Stimulated activated CD8-positive, alpha-beta memory T cell treated with anti-CD3 and anti-CD28 coated beads, Interleukin-15, amount 100 ng/mL, for 24 hours (primary cell): ENCODE measurements around the gene TSPAN10.

ENCODE experiments used
- DNase-seq: peaks from one replicate; pipeline ENCODE4 v3.0.0-alpha.2; 2020; ENCODE audit warnings: low read depth

The TSPAN10 gene

DNA sequence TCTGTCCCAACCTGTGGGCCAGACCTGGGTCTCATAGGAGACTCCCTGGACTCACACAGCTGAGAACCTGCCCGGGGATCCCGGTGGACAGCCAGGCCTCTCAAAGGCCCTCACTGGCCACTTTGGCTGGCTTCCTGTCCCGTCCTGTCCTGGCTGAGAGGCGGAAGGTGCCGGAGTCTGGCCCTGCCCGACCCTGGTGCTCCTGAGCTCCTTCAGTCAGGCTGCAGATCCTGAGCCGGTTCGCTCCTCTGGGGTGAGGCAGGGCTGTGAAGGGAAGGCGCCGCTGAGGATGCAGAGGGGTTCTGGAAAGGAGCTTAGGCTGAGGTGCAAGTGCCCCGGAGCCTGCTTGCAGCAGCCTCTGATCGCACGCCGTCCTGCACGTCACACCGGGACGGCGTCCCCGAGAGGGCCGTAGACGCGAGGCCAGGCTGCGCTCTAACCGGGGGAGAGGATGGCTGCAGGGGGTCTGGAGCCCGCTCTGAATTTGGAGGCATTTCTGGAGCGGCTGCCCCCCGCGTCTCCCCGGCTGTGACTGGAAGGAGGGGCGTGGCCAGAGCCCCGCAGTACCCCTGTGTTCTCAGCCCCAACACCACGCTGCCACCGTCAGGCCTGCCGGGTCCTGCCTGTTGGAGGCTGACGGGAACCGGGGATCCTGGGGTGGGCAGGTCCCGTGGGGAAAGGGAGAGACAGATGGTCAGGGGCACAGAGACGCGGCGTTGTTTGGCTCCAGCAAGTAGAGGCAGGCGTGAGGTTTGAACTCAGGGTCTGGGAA lies 51.0 kb downstream of the TSPAN10 start:
- no peak for DNase-seq

DNA sequence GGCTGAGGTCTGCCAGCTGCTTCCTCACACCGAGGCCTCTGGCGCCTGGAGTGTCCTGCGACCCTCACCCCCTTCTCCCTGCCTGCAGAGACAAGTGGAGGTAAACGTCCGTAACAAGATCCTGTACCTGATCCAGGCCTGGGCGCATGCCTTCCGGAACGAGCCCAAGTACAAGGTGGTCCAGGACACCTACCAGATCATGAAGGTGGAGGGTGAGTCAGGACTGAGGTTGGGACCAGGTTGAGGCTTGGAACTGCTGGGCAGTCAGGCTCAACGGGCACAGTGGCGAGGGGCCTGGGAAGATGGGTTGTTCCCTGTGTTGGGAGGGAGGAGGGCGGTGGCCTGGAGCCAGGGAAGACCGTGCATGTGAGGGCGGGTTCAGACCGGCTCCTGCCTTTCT lies 51.6 kb downstream of the TSPAN10 start:
- no peak for DNase-seq

DNA sequence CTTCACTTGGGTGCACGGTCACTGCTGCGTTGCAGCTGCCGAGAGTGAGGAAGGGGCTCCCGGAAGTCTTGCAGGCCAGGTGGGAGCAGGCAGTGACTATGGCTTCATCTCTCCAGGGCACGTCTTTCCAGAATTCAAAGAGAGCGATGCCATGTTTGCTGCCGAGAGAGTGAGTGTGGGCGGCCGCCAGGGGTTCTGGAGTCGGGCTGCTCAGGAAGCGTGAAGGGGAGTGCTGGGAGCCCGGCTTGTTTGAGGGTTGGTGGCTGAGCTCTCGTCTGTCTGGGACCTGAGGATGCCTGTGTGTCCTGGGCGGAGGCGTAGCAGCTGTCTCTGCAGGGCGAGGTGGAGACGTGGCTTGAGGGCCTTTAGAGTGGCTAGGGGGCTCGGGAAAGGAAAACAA lies 53.1 kb downstream of the TSPAN10 start:
- no peak for DNase-seq

DNA sequence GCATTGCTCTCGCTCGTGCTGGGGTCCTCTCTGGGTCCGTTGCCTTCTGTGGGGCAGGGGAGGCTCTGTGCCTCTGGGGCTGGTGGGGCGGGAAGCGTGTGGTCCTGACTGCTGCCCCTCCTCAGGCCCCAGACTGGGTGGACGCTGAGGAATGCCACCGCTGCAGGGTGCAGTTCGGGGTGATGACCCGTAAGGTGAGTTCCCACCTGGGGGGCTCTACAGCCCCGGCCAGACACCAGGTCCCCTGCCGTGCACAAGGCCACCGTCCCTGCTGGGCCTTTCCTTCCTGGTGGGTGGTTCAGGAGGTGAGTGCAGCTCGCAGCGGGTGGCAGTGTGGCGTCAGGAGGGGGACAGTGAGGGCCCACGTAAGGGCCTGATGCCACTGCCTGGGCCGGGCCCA lies 53.6 kb downstream of the TSPAN10 start:
- no peak for DNase-seq

DNA sequence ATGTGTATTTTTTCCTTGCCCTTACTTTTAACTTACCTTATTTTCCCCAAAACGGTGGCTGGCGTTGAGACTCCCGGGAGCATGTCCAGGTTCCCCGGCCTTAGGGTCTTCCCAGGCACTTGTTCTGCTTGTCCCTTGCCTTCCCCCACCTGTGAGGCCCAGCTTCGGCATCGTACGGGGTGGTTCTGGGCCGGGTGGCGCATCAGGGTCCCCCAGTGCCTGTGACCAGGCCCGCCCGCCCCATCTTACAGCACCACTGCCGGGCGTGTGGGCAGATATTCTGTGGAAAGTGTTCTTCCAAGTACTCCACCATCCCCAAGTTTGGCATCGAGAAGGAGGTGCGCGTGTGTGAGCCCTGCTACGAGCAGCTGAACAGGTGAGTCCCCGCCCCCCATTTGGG lies 54.2 kb downstream of the TSPAN10 start:
- no peak for DNase-seq

DNA sequence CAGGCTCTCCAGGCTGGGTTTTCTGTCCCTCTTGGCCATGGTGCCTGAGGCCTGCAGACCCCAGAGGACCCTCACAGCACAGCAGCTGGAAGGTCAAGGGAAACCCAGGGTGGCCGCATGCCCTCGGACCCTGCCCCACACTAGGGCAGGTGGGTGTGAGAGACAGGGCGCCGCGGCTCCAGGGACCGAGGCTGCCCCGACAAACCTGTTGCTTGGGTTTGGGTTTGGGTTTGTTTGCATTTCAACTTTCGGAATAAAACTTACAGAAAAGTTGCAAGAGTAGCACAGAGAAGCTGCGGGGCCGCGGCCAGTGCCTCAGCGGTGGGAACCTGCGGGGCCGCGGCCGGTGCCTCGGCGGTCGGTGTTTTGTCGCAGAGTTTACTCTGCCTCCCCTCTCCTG lies 54.6 kb downstream of the TSPAN10 start:
- DNase-seq = no peak

DNA sequence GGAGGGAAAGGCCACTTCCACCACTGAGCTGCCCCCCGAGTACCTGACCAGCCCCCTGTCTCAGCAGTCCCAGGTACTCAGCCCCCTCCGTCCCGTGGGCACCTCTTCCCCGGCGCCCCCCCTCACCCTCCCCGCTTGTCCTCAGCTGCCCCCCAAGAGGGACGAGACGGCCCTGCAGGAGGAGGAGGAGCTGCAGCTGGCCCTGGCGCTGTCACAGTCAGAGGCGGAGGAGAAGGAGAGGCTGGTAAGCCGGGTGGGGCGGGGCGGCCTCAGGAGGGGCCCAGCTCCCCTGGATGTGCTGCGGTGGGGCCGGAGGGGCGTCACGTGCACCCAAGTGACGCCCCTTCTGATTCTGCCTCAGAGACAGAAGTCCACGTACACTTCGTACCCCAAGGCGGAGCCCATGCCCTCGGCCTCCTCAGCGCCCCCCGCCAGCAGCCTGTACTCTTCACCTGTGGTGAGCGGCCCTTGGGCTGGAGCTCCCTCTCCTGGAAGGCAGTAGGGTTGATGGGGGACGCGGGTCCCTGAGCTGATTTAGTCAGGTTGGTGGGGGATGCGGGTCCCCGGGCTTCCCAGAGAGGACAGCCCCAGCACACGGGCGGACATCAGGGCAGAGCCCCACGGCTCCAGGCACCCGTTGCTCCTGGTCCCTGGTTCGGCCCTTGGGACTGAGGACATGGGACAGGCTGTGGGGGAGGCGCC lies 56.7 kb downstream of the TSPAN10 start:
- no peak for DNase-seq

DNA sequence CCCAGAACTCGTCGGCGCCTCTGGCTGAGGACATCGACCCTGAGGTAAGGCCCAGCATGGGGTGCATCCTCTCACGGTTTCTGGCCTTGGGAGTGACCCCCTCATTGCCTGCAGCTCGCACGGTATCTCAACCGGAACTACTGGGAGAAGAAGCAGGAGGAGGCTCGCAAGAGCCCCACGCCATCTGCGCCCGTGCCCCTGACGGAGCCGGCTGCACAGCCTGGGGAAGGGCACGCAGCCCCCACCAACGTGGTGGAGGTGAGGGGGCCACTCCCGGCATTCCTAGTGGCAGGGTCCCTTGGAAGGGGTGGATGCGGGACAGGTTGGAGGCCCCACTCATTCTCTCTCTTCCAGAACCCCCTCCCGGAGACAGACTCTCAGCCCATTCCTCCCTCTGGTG lies 57.8 kb downstream of the TSPAN10 start:
- no peak for DNase-seq

DNA sequence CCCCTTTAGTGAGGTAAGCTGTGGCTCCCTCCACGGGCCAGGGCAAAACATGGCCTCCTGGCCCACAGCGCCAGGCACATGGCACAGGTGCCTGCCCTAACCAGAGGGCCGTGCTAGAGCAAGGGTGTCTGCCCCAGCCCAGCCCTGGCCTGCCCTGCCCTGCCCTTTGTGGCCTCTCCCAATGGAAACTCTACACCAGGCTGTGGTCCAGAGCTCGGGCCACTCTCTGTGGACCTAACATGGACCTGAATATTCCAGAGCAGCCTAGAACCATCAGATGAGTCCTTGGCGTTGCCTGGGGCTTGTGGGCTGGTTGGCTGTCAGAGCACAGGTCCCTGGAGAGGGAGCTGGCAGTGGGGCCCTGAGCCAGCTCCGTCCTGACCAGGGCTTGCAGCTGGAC lies 58.2 kb downstream of the TSPAN10 start:
- no peak for DNase-seq

DNA sequence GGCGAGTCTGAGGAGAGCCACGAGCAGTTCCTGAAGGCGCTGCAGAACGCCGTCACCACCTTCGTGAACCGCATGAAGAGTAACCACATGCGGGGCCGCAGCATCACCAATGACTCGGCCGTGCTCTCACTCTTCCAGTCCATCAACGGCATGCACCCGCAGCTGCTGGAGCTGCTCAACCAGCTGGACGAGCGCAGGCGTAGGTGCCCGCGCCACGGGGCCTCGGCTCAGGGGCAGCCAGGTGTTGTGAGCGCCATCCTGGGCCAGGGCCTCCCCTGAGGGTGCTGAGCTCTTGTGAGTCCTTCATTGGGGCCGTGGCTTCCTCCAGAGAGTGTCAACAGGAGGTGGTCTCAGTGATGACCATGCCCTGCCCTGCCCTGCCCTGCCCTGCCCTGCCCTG lies 58.8 kb downstream of the TSPAN10 start:
- no peak for DNase-seq

DNA sequence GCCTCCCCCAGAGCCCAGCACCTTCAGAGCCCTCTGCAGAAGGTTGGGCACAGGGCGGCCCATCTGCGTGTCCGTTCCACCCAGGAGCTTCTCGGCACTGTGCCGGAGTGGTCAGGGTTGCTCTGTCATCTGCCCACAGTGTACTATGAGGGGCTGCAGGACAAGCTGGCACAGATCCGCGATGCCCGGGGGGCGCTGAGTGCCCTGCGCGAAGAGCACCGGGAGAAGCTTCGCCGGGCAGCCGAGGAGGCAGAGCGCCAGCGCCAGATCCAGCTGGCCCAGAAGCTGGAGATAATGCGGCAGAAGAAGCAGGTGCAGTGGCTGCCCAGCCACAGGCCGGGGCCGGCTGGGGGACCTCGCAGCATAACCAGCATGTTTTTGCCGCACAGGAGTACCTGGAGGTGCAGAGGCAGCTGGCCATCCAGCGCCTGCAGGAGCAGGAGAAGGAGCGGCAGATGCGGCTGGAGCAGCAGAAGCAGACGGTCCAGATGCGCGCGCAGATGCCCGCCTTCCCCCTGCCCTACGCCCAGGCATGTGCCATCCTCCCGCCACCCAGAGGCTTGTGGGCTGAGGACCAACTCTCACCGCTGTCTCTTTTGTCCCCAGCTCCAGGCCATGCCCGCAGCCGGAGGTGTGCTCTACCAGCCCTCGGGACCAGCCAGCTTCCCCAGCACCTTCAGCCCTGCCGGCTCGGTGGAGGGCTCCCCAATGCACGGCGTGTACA lies 59.4 kb downstream of the TSPAN10 start:
- DNase-seq = no peak

DNA sequence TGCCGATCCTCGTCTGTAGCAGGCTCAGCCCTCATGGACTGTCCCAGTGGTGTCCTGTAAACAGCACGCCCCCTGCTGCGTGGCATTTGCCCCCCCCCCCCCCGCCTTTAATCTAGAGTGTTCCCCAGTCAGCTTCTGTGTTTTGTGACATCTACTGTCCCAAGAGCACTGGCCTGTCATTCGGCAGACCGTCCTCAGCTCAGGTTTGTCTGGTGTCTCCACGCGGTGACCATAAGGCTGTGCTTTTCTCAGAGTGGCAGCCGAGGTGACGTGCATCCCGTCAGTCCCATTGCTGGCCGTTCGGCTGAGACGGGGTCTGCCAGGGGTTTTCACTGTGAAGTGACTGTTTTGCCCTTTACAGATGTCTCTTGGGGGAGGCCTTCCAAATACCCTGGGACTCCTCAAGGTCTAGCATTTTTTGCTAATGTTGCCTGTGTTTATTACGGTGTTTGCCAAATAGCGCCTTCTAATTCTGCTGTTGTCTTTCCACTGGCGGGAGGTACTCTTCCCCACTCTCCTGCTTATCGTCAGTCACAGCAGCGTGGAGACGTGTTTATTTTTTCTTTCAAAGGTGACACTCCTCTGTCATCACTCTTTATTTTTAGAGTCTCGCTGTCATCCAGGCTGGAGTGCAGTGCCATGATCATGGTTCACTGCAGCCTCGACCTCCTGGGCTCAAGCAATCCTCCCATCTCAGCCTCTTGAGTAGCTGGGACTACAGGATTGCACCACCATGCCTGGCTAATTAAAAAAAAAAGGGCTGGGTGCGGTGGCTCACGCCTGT lies 60.5 kb downstream of the TSPAN10 start:
- no peak for DNase-seq
